Caco-2 (cell line): ENCODE data around the gene EPHB1. TPM values are rescaled to one million over a fixed set of nuclear protein-coding genes. Genes with fewer than 3 reads are reported as not detected.

ENCODE experiments used
- BruUV-seq: library from RNA; stranded (reverse); fragments of 400-500 nt; replicated peaks from 2 replicates; lab custom pipeline; 2021; lab: Mats Ljungman, UMichigan
- CTCF ChIA-PET: fragments of 300-600 bp; sonication (Branson Sonifier 250); formaldehyde crosslinking; loops from one replicate; lab custom pipeline; 2022; ENCODE audit warnings: antibody characterized with exemption; lab: Charles Lee
- POLR2A ChIA-PET: fragments of 300-600 bp; sonication (Branson Sonifier 250); formaldehyde crosslinking; loops from one replicate; lab custom pipeline; 2022; ENCODE audit warnings: antibody characterized with exemption; lab: Charles Lee
- DNase-seq, 2 experiments: peaks; one replicate each; pipeline versions ENCODE4 v3.0.0 to v3.0.0-alpha.2; 2020 to 2022
- H3K27me3 ChIP-seq: replicated peaks from 2 replicates; pipeline ENCODE4 v1.6.0; 2011; ENCODE audit warnings: low read length; ENCODE audit not compliant: control insufficient read depth, insufficient read depth
- H3K36me3 ChIP-seq: 2 replicates; pipeline ENCODE4 v1.5.1; 2011; ENCODE audit warnings: low read length; ENCODE audit not compliant: control insufficient read depth, insufficient read depth
- H3K4me1 ChIP-seq: fragments of 250-450 bp; sonication (Bioruptor Pico); 2 replicates; pipeline ENCODE4 v1.5.1; 2020; ENCODE audit warnings: mild to moderate bottlenecking
- H3K4me3 ChIP-seq: 2 replicates; pipeline ENCODE4 v1.5.1; 2011; ENCODE audit warnings: low read depth, mild to moderate bottlenecking, control low read depth, low read length
- H3K9me3 ChIP-seq: fragments of 250-450 bp; sonication (Bioruptor Pico); 2 replicates; pipeline ENCODE4 v1.5.1; 2020; ENCODE audit warnings: mild to moderate bottlenecking, moderate library complexity
- H3K27ac Mint-ChIP-seq: one replicate; pipeline ENCODE4 v1.8.0; 2022; ENCODE audit warnings: mixed read lengths; ENCODE audit not compliant: unreplicated experiment
- H3K27me3 Mint-ChIP-seq: one replicate; pipeline ENCODE4 v1.8.0; 2022; ENCODE audit warnings: mixed read lengths; ENCODE audit not compliant: insufficient read depth, unreplicated experiment
- H3K36me3 Mint-ChIP-seq: one replicate; pipeline ENCODE4 v1.8.0; 2022; ENCODE audit warnings: mild to moderate bottlenecking, mixed read lengths; ENCODE audit not compliant: insufficient read depth, unreplicated experiment
- H3K4me1 Mint-ChIP-seq: one replicate; pipeline ENCODE4 v1.8.0; 2022; ENCODE audit warnings: low read depth, mixed read lengths; ENCODE audit not compliant: unreplicated experiment
- H3K4me3 Mint-ChIP-seq: one replicate; pipeline ENCODE4 v1.8.0; 2022; ENCODE audit warnings: mild to moderate bottlenecking, moderate library complexity, mixed read lengths; ENCODE audit not compliant: unreplicated experiment
- H3K9me3 Mint-ChIP-seq: one replicate; pipeline ENCODE4 v1.8.0; 2022; ENCODE audit warnings: mixed read lengths; ENCODE audit not compliant: unreplicated experiment
- CTCF ChIP-seq, 2 experiments: fragments of 200-600 bp in 1 of 2; IDR thresholded peaks; 1 replicate in 1 of 2; 2 replicates in 1 of 2; pipeline versions ENCODE4 v1.5.1 to v1.8.0; 2011 to 2022; ENCODE audit warnings: antibody characterized with exemption in 1 of 2, control low read depth in 1 of 2, inconsistent platforms in 1 of 2, low read depth in 1 of 2, low read length in 1 of 2, mild to moderate bottlenecking in 1 of 2, moderate library complexity in 1 of 2; ENCODE audit not compliant: insufficient read depth in 1 of 2, severe bottlenecking in 1 of 2, unreplicated experiment in 1 of 2
- intact Hi-C: fragments of 100-400 bp; cut with micrococcal nuclease; formaldehyde crosslinking; loops from one replicate; pipeline ENCODE4 v1.10.0; 2022; ENCODE audit not compliant: unreplicated experiment
- total RNA-seq: library from RNA; stranded (reverse); gene quantifications from 2 replicates; pipeline ENCODE4 v1.2.3, GENCODE V29; 2022

EPHB1 gene
- total RNA-seq, 1 experiment from 2014 or later: 2.3 TPM

DNA sequence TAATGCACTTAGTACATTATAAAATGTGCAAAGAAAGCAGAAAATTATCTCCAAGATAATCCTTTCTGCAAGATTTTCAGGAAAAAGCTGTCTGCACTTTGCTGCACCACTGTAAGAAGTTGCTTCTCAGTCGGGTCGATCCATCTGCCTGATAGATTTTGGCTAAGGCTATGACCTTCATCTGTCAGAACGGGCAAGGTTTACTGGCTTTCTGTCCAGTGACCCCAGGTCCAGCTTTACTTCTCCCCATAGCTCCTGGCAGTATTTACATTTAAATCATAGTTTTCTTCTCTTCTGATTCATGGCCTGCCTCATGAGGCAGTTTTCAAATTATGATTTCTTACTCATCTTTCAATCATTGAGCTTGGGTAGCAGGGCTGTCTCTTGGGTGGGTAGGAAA, 422.7 kb downstream of the EPHB1 start:
- H3K36me3 Mint-ChIP-seq: no peaks in the 10 kb centered on the region
- Histone ChIP-seq H3K9me3 (no peaks in the 10 kb centered on the region), H3K4me1 (no peaks in the 10 kb centered on the region), H3K27me3 (no peaks in the 10 kb centered on the region; the same call in 1 of the 2 replicates), H3K4me3 (no peak overlapping the region), H3K36me3 (no peaks in the 10 kb centered on the region)
- no peak for TF ChIP-seq CTCF (IDR thresholded peaks at IDR 0.05; ENCODE audit: insufficient read depth in 1 of 2, low read depth in 1 of 2, low read length in 1 of 2, severe bottlenecking in 1 of 2, unreplicated experiment in 1 of 2)
- CTCF ChIA-PET: no interaction called here
- POLR2A ChIA-PET: no interaction called here
- no peaks in the 10 kb centered on the region for H3K9me3 Mint-ChIP-seq
- H3K27ac Mint-ChIP-seq: no peak overlapping the region
- peaks cover 16% of the 10 kb centered on the region for H3K27me3 Mint-ChIP-seq
- H3K4me3 Mint-ChIP-seq: no peak overlapping the region
- intact Hi-C loops: no loop called here
- H3K4me1 Mint-ChIP-seq: no peaks in the 10 kb centered on the region
- DNase-seq: no peak
- no TSS peak for BruUV-seq

- H3K4me3 Mint-ChIP-seq: no peak overlapping the region
- H3K36me3 ChIP-seq: no peaks in the 10 kb centered on the region
- H3K27ac Mint-ChIP-seq: no peak overlapping the region
Measured at GRCh38 chr3:135218304-135218703, 423.2 kb downstream of the EPHB1 start.

DNA sequence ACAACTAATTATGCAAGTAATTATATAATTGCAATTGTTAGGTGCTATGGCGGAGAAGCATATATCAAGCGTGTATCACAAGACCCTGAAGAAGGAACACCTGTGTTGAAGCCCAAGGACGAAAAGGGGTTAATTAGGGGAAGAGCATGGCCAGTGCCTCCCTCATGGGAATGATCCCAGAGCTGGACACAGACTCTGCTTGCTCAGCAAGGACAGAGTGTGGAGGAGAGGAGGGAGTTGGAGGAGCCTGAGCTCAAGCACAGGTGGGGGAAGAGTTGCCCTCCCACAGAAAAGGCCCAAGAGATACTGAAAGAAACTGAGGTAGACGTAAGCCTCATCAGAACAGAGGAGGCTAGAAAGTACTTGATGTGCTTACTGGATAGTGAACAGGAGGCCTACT, 423.7 kb downstream of the EPHB1 start:
- H3K36me3 Mint-ChIP-seq: no peaks in the 10 kb centered on the region
- H3K4me1 Mint-ChIP-seq: no peaks in the 10 kb centered on the region
- Histone ChIP-seq H3K27me3 (no peaks in the 10 kb centered on the region; the same call in 1 of the 2 replicates), H3K4me1 (no peaks in the 10 kb centered on the region), H3K4me3 (no peak overlapping the region), H3K36me3 (no peaks in the 10 kb centered on the region), H3K9me3 (no peaks in the 10 kb centered on the region)
- BruUV-seq: no TSS peak
- no peaks in the 10 kb centered on the region for H3K9me3 Mint-ChIP-seq
- DNase-seq: no peak
- CTCF ChIA-PET: no interaction called here
- POLR2A ChIA-PET: no interaction called here
- intact Hi-C loops: no loop called here
- H3K27me3 Mint-ChIP-seq: peaks cover 9% of the 10 kb centered on the region
- H3K4me3 Mint-ChIP-seq: no peak overlapping the region
- no peak overlapping the region for H3K27ac Mint-ChIP-seq
- TF ChIP-seq CTCF (IDR thresholded peaks at IDR 0.05; ENCODE audit: insufficient read depth in 1 of 2, low read depth in 1 of 2, low read length in 1 of 2, severe bottlenecking in 1 of 2, unreplicated experiment in 1 of 2): no peak

More at GRCh38 chr3:135218304-135218703, 423.2 kb downstream of the EPHB1 start:
- Histone ChIP-seq H3K4me3 (no peak overlapping the region), H3K9me3 (no peaks in the 10 kb centered on the region), H3K27me3 (no peaks in the 10 kb centered on the region; the same call in 1 of the 2 replicates), H3K4me1 (no peaks in the 10 kb centered on the region)
- Mint-ChIP-seq H3K27me3 (peaks cover 11% of the 10 kb centered on the region), H3K36me3 (no peaks in the 10 kb centered on the region), H3K4me1 (no peaks in the 10 kb centered on the region), H3K9me3 (no peaks in the 10 kb centered on the region)
- ChIA-PET CTCF (no interaction called here), POLR2A (no interaction called here)
- no TSS peak for BruUV-seq
- no peak for TF ChIP-seq CTCF (IDR thresholded peaks at IDR 0.05; ENCODE audit: insufficient read depth in 1 of 2, low read depth in 1 of 2, low read length in 1 of 2, severe bottlenecking in 1 of 2, unreplicated experiment in 1 of 2)
- no peak for DNase-seq
- intact Hi-C loops: no loop called here
